Measurements from ENCODE around the gene CEND1. TPM values are rescaled to one million over a fixed set of nuclear protein-coding genes. Genes with fewer than 3 reads are reported as not detected.

The CEND1 gene
- total RNA-seq, 1 donor = 1.2 TPM

GRCh38 chr11:827146-827896 is 37.4 kb upstream of the CEND1 start:
- H3K4me3 ChIP-seq (ENCODE audit: low read depth, low read length) = peak overlapping the region; percentile 9
- no peak for TF ChIP-seq CTCF (IDR thresholded peaks at IDR 0.05; ENCODE audit: insufficient read depth, low read length)
- DNase-seq (ENCODE audit: low read depth) = no peak

- no peak for TF ChIP-seq CTCF (IDR thresholded peaks at IDR 0.05; ENCODE audit: insufficient read depth, low read length)
- no peak for DNase-seq (ENCODE audit: low read depth)
- H3K4me3 ChIP-seq (ENCODE audit: low read depth, low read length) = peak overlapping the region; percentile 9
Measured at GRCh38 chr11:826836-827145, 36.9 kb upstream of the CEND1 start.

- no peak for TF ChIP-seq CTCF (IDR thresholded peaks at IDR 0.05; ENCODE audit: insufficient read depth, low read length)
- no peak for DNase-seq (ENCODE audit: low read depth)
- H3K4me3 ChIP-seq (ENCODE audit: low read depth, low read length) = no peak overlapping the region
Measured at GRCh38 chr11:826227-826621, 36.3 kb upstream of the CEND1 start.

GRCh38 chr11:825366-826226 is 35.7 kb upstream of the CEND1 start:
- TF ChIP-seq CTCF (IDR thresholded peaks at IDR 0.05; ENCODE audit: insufficient read depth, low read length) = no peak
- DNase-seq (ENCODE audit: low read depth) = no peak
- H3K4me3 ChIP-seq (ENCODE audit: low read depth, low read length) = no peak overlapping the region

- no peak for TF ChIP-seq CTCF (IDR thresholded peaks at IDR 0.05; ENCODE audit: insufficient read depth, low read length)
- H3K4me3 ChIP-seq (ENCODE audit: low read depth, low read length) = no peak overlapping the region
- DNase-seq (ENCODE audit: low read depth) = no peak
Measured at GRCh38 chr11:824942-825341, 35.1 kb upstream of the CEND1 start.

- no peak for TF ChIP-seq CTCF (IDR thresholded peaks at IDR 0.05; ENCODE audit: insufficient read depth, low read length)
- H3K4me3 ChIP-seq (ENCODE audit: low read depth, low read length) = no peak overlapping the region
- DNase-seq (ENCODE audit: low read depth) = no peak
Measured at GRCh38 chr11:824292-824880, 34.5 kb upstream of the CEND1 start.

All from fibroblast of the aortic adventitia (primary cell).